Osteoblast (primary cell): ENCODE results near the gene SPATA13. TPM values are rescaled to one million over a fixed set of nuclear protein-coding genes. Genes with fewer than 3 reads are reported as not detected.

Experiments used
- DNase-seq: peaks from one replicate; pipeline ENCODE4 v3.0.0; 2011; ENCODE audit warnings: low spot score, mixed read lengths; ENCODE audit not compliant: insufficient read length; ENCODE audit errors: missing footprints
- H2AFZ ChIP-seq: 2 replicates; pipeline ENCODE4 v1.6.0; 2011; ENCODE audit warnings: mild to moderate bottlenecking, low read length
- H3K27ac ChIP-seq: 2 replicates; pipeline ENCODE4 v1.5.1; 2011; ENCODE audit warnings: mild to moderate bottlenecking, low read depth, low read length, moderate library complexity
- H3K27me3 ChIP-seq: 2 replicates; pipeline ENCODE4 v1.6.0; 2012; ENCODE audit warnings: mild to moderate bottlenecking, control low read depth, inconsistent platforms, low read length, moderate library complexity; ENCODE audit not compliant: insufficient read depth
- H3K36me3 ChIP-seq: 2 replicates; pipeline ENCODE4 v1.5.1; 2011; ENCODE audit warnings: mild to moderate bottlenecking, low read length, control low read depth, moderate library complexity; ENCODE audit not compliant: insufficient read depth
- H3K4me1 ChIP-seq: 2 replicates; pipeline ENCODE4 v1.5.1; 2011; ENCODE audit warnings: mild to moderate bottlenecking, low read length, control low read depth, moderate library complexity; ENCODE audit not compliant: insufficient read depth
- H3K4me2 ChIP-seq: 2 replicates; pipeline ENCODE4 v1.6.0; 2011; ENCODE audit warnings: mild to moderate bottlenecking, low read length; ENCODE audit not compliant: insufficient read depth
- H3K4me3 ChIP-seq: fragments of 200-600 bp; sonication (generic); 3 replicates; pipeline ENCODE4 v1.5.1; 2012; ENCODE audit warnings: mild to moderate bottlenecking, low read length, inconsistent platforms; ENCODE audit not compliant: insufficient read depth
- H3K79me2 ChIP-seq: 2 replicates; pipeline ENCODE4 v1.6.0; 2012; ENCODE audit warnings: mild to moderate bottlenecking, low read length, control low read depth, inconsistent platforms; ENCODE audit not compliant: insufficient read depth
- H3K9me3 ChIP-seq: 2 replicates; pipeline ENCODE4 v1.5.1; 2011; ENCODE audit warnings: low read depth, low read length, control low read depth
- H4K20me1 ChIP-seq: 2 replicates; pipeline ENCODE4 v1.6.0; 2012; ENCODE audit warnings: mild to moderate bottlenecking, low read length, control low read depth; ENCODE audit not compliant: insufficient read depth
- total RNA-seq: library from RNA; depleted of rRNA; stranded (reverse); fragments of >200 nt; gene quantifications from 2 replicates; pipeline ENCODE4 v1.2.3, GENCODE V29; 2012
- TF ChIP-seq, protein P1 (sequence below): IDR thresholded peaks from 2 replicates; pipeline ENCODE4 v1.5.1; 2011; ENCODE audit warnings: mild to moderate bottlenecking, low read depth, low read length, moderate library complexity; ENCODE audit errors: extremely low read depth

SPATA13 gene
- total RNA-seq, 1 donor, result 40.2 TPM

GRCh38 chr13:24287748-24288287 is 127.3 kb downstream of the SPATA13 start:
- no peaks in the 10 kb centered on the region for H3K9me3 ChIP-seq
- no peak overlapping the region for H2AFZ ChIP-seq
- H4K20me1 ChIP-seq, result no peaks in the 10 kb centered on the region
- H3K4me2 ChIP-seq, result no peak overlapping the region
- TF ChIP-seq, protein P1, sequence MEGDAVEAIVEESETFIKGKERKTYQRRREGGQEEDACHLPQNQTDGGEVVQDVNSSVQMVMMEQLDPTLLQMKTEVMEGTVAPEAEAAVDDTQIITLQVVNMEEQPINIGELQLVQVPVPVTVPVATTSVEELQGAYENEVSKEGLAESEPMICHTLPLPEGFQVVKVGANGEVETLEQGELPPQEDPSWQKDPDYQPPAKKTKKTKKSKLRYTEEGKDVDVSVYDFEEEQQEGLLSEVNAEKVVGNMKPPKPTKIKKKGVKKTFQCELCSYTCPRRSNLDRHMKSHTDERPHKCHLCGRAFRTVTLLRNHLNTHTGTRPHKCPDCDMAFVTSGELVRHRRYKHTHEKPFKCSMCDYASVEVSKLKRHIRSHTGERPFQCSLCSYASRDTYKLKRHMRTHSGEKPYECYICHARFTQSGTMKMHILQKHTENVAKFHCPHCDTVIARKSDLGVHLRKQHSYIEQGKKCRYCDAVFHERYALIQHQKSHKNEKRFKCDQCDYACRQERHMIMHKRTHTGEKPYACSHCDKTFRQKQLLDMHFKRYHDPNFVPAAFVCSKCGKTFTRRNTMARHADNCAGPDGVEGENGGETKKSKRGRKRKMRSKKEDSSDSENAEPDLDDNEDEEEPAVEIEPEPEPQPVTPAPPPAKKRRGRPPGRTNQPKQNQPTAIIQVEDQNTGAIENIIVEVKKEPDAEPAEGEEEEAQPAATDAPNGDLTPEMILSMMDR, result no peak
- H3K4me1 ChIP-seq, result no peaks in the 10 kb centered on the region
- no peak overlapping the region for H3K27ac ChIP-seq
- H3K27me3 ChIP-seq, result no peaks in the 10 kb centered on the region
- no peaks in the 10 kb centered on the region for H3K36me3 ChIP-seq
- H3K4me3 ChIP-seq, result no peak overlapping the region
- H3K79me2 ChIP-seq, result no peaks in the 10 kb centered on the region
- no peak for DNase-seq

GRCh38 chr13:24288870-24289269 is 128.3 kb downstream of the SPATA13 start:
- H3K4me1 ChIP-seq, result no peaks in the 10 kb centered on the region
- no peak overlapping the region for H2AFZ ChIP-seq
- H3K79me2 ChIP-seq, result no peaks in the 10 kb centered on the region
- TF ChIP-seq, protein P1, result no peak
- H3K27ac ChIP-seq, result no peak overlapping the region
- H3K27me3 ChIP-seq, result no peaks in the 10 kb centered on the region
- H3K4me2 ChIP-seq, result no peak overlapping the region
- no peaks in the 10 kb centered on the region for H4K20me1 ChIP-seq
- no peaks in the 10 kb centered on the region for H3K9me3 ChIP-seq
- H3K36me3 ChIP-seq, result no peaks in the 10 kb centered on the region
- DNase-seq, result no peak
- no peak overlapping the region for H3K4me3 ChIP-seq

DNA sequence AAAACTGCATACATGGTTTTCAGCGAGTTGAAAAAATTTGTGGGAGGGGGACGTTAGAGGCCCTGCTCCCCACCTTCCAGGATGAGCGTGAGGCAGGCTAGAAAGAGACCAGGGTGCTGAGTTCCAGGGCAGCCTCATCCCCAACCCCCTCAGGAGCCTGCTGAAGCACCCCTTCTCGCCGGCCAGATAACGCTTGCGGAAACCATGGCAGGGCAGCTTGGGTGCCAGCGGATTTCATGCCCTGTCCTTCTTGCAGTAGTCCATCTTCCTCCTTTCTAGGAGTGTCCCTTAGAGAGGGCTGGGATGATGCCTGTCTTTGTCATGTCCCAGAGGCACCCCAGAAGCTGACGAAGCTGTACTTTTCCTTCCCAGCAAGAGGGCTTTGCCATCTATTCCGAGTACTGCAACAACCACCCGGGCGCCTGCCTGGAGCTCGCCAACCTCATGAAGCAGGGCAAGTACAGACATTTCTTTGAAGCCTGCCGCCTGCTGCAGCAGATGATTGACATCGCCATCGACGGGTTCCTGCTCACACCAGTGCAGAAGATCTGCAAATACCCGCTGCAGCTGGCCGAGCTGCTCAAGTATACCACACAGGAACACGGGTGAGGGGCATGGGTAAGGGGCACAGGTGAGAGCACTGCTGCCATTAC is 129.9 kb downstream of the SPATA13 start:
- Histone ChIP-seq H3K4me2 (no peak overlapping the region), H3K4me1 (no peaks in the 10 kb centered on the region), H4K20me1 (no peaks in the 10 kb centered on the region), H3K79me2 (no peaks in the 10 kb centered on the region), H2AFZ (no peak overlapping the region), H3K4me3 (no peak overlapping the region), H3K36me3 (no peaks in the 10 kb centered on the region), H3K27me3 (no peaks in the 10 kb centered on the region), H3K27ac (no peak overlapping the region), H3K9me3 (no peaks in the 10 kb centered on the region)
- TF ChIP-seq, protein P1, result no peak
- DNase-seq, result no peak

GRCh38 chr13:24292481-24292880 is 132.0 kb downstream of the SPATA13 start:
- H3K4me2 ChIP-seq, result no peak overlapping the region
- H3K4me1 ChIP-seq, result no peaks in the 10 kb centered on the region
- H3K27me3 ChIP-seq, result no peaks in the 10 kb centered on the region
- TF ChIP-seq, protein P1, result no peak
- H4K20me1 ChIP-seq, result no peaks in the 10 kb centered on the region
- H3K27ac ChIP-seq, result no peak overlapping the region
- no peak overlapping the region for H3K4me3 ChIP-seq
- peaks cover 3% of the 10 kb centered on the region for H3K36me3 ChIP-seq
- DNase-seq, result no peak
- H2AFZ ChIP-seq, result no peak overlapping the region
- H3K79me2 ChIP-seq, result no peaks in the 10 kb centered on the region
- no peaks in the 10 kb centered on the region for H3K9me3 ChIP-seq
